IMR-90 (cell line): ENCODE data around the gene CHRM4. TPM values are rescaled to one million over a fixed set of nuclear protein-coding genes. Genes with fewer than 3 reads are reported as not detected.
A peak's percentile ranks its signal among the peaks of the same experiment; 100 is the strongest.

Experiments
- ATAC-seq: fragments of 200-7000 bp; cut with Tn5 transposase; 2 replicates; pipeline ENCODE4 v1.9.1; 2020; ENCODE audit warnings: low read depth, mild to moderate bottlenecking, moderate library complexity
- BruUV-seq: library from RNA; stranded (reverse); fragments of 400-500 nt; replicated peaks from 2 replicates; lab custom pipeline; 2021; lab: Mats Ljungman, UMichigan
- CTCF ChIA-PET: fragments of 300-600 bp; formaldehyde crosslinking; extraction: SDS; loops from one replicate; lab custom pipeline; 2021; ENCODE audit warnings: antibody characterized with exemption; lab: Yijun Ruan, JAX
- POLR2A ChIA-PET: fragments of 300-600 bp; sonication (Branson Sonifier 250); formaldehyde crosslinking; loops from one replicate; lab custom pipeline; 2022; ENCODE audit warnings: antibody characterized with exemption; ENCODE audit not compliant: unreplicated experiment; lab: Charles Lee
- DNase-seq: peaks from one replicate; pipeline ENCODE4 v3.0.0; 2013
- H2AFZ ChIP-seq: replicated peaks from 2 replicates; pipeline ENCODE3; 2013; ENCODE audit warnings: low read length, mild to moderate bottlenecking; ENCODE audit not compliant: poor library complexity
- H2AK5ac ChIP-seq: 2 replicates; pipeline ENCODE4 v1.6.1; 2013; ENCODE audit warnings: low read depth, low read length, inconsistent platforms
- H2AK9ac ChIP-seq: replicated peaks from 2 replicates; pipeline ENCODE3; 2013; ENCODE audit warnings: mild to moderate bottlenecking, low read depth, low read length, moderate library complexity; ENCODE audit not compliant: poor library complexity
- H2BK120ac ChIP-seq: 2 replicates; pipeline ENCODE4 v1.6.1; 2013; ENCODE audit warnings: low read depth, low read length, inconsistent platforms
- H2BK15ac ChIP-seq: 3 replicates; pipeline ENCODE4 v1.6.1; 2013; ENCODE audit warnings: low read depth, low read length, inconsistent platforms
- H2BK20ac ChIP-seq: 2 replicates; pipeline ENCODE4 v1.6.1; 2013; ENCODE audit warnings: low read depth, mild to moderate bottlenecking, inconsistent platforms, low read length, moderate library complexity
- H2BK5ac ChIP-seq: 2 replicates; pipeline ENCODE4 v1.6.1; 2013; ENCODE audit warnings: mild to moderate bottlenecking, low read depth, low read length, inconsistent platforms; ENCODE audit not compliant: poor library complexity, severe bottlenecking
- H3K14ac ChIP-seq: replicated peaks from 2 replicates; pipeline ENCODE4 v1.6.1; 2013; ENCODE audit warnings: low read depth, low read length, inconsistent platforms
- H3K18ac ChIP-seq: 2 replicates; pipeline ENCODE4 v1.6.1; 2013; ENCODE audit warnings: low read depth, low read length, control low read depth
- H3K23ac ChIP-seq: 2 replicates; pipeline ENCODE4 v1.6.1; 2013; ENCODE audit warnings: low read depth, low read length, inconsistent platforms
- H3K27ac ChIP-seq: 2 replicates; pipeline ENCODE4 v1.5.1; 2013; ENCODE audit warnings: mild to moderate bottlenecking, control low read depth, low read length; ENCODE audit not compliant: insufficient read depth
- H3K27me3 ChIP-seq: 2 replicates; pipeline ENCODE4 v1.6.1; 2013; ENCODE audit warnings: low read length; ENCODE audit not compliant: control insufficient read depth, insufficient read depth
- H3K36me3 ChIP-seq: 2 replicates; pipeline ENCODE4 v1.6.1; 2013; ENCODE audit warnings: low read length, mixed read lengths; ENCODE audit not compliant: control insufficient read depth, insufficient read depth
- H3K4ac ChIP-seq: 2 replicates; pipeline ENCODE4 v1.6.1; 2013; ENCODE audit warnings: low read depth, low read length, inconsistent platforms
- H3K4me1 ChIP-seq: 2 replicates; pipeline ENCODE4 v1.6.1; 2013; ENCODE audit warnings: low read length, mixed read lengths; ENCODE audit not compliant: control insufficient read depth, insufficient read depth
- H3K4me2 ChIP-seq: 2 replicates; pipeline ENCODE4 v1.6.1; 2013; ENCODE audit warnings: low read depth, mild to moderate bottlenecking, control low read depth, low read length, moderate library complexity
- H3K4me3 ChIP-seq: 2 replicates; pipeline ENCODE4 v1.5.1; 2013; ENCODE audit warnings: low read depth, mild to moderate bottlenecking, control low read depth, low read length, moderate library complexity; ENCODE audit not compliant: insufficient read depth
- H3K56ac ChIP-seq: 2 replicates; pipeline ENCODE4 v1.6.1; 2013; ENCODE audit warnings: low read length, inconsistent platforms; ENCODE audit not compliant: insufficient read depth; ENCODE audit errors: extremely low read depth
- H3K79me1 ChIP-seq, 2 experiments: 2 replicates each; pipeline ENCODE4 v1.6.1; 2013; ENCODE audit warnings: low read length in 2 of 2, inconsistent platforms in 1 of 2, low read depth in 1 of 2
- H3K9ac ChIP-seq: 2 replicates; pipeline ENCODE4 v1.6.1; 2013; ENCODE audit warnings: low read depth, low read length, control low read depth
- H3K9me1 ChIP-seq: 2 replicates; pipeline ENCODE4 v1.6.1; 2013; ENCODE audit warnings: low read length, inconsistent platforms; ENCODE audit not compliant: insufficient read depth
- H3K9me3 ChIP-seq: 2 replicates; pipeline ENCODE4 v1.6.1; 2013; ENCODE audit warnings: low read length; ENCODE audit not compliant: control insufficient read depth, insufficient read depth
- H4K20me1 ChIP-seq: 2 replicates; pipeline ENCODE4 v1.6.1; 2013; ENCODE audit warnings: low read length, inconsistent platforms; ENCODE audit not compliant: insufficient read depth
- H4K5ac ChIP-seq: 2 replicates; pipeline ENCODE4 v1.6.1; 2013; ENCODE audit warnings: mild to moderate bottlenecking, low read depth, low read length, control low read depth
- H4K8ac ChIP-seq, 2 experiments: 2 replicates each; pipeline ENCODE4 v1.6.1; 2013; ENCODE audit warnings: low read depth in 2 of 2, low read length in 2 of 2, control low read depth in 1 of 2, inconsistent platforms in 1 of 2
- H4K91ac ChIP-seq: 2 replicates; pipeline ENCODE4 v1.6.1; 2013; ENCODE audit warnings: low read depth, low read length, inconsistent platforms; ENCODE audit not compliant: insufficient read depth
- BHLHE40 ChIP-seq: fragments of 150-350 bp; IDR thresholded peaks from 2 replicates; pipeline ENCODE4 v1.6.1; 2016; ENCODE audit warnings: mild to moderate bottlenecking, low read depth, low read length
- CEBPB ChIP-seq: IDR thresholded peaks from 2 replicates; pipeline ENCODE4 v1.6.1; 2012; ENCODE audit warnings: low read depth, low read length, improper control_type of control experiment
- CHD1 ChIP-seq: IDR thresholded peaks from 2 replicates; pipeline ENCODE4 v1.6.1; 2012; ENCODE audit warnings: low read depth, low read length, improper control_type of control experiment
- ELK1 ChIP-seq: fragments of 150-350 bp; IDR thresholded peaks from 2 replicates; pipeline ENCODE4 v1.6.1; 2016; ENCODE audit warnings: low read depth, mild to moderate bottlenecking, low read length, moderate library complexity, borderline replicate concordance
- FOS ChIP-seq: fragments of 150-350 bp; IDR thresholded peaks from 2 replicates; pipeline ENCODE4 v1.6.1; 2016; ENCODE audit warnings: low read depth, low read length
- MAFK ChIP-seq: IDR thresholded peaks from 2 replicates; pipeline ENCODE4 v1.6.1; 2012; ENCODE audit warnings: low read depth, low read length, improper control_type of control experiment
- MAZ ChIP-seq: IDR thresholded peaks from 2 replicates; pipeline ENCODE4 v1.6.1; 2012; ENCODE audit warnings: low read depth, mild to moderate bottlenecking, low read length, improper control_type of control experiment, moderate library complexity, borderline replicate concordance
- MXI1 ChIP-seq: IDR thresholded peaks from 2 replicates; pipeline ENCODE4 v1.6.1; 2012; ENCODE audit warnings: low read depth, mild to moderate bottlenecking, low read length, moderate library complexity, borderline replicate concordance
- NFE2L2 ChIP-seq: fragments of 150-350 bp; IDR thresholded peaks from 2 replicates; pipeline ENCODE4 v1.6.1; 2016; ENCODE audit warnings: low read depth, mild to moderate bottlenecking, low read length
- POLR2A ChIP-seq: IDR thresholded peaks from 2 replicates; pipeline ENCODE4 v1.6.1; 2012; ENCODE audit warnings: mild to moderate bottlenecking, low read depth, low read length
- RAD21 ChIP-seq: IDR thresholded peaks from 2 replicates; pipeline ENCODE4 v1.6.1; 2012; ENCODE audit warnings: low read length, improper control_type of control experiment
- RCOR1 ChIP-seq: IDR thresholded peaks from 2 replicates; pipeline ENCODE4 v1.6.1; 2012; ENCODE audit warnings: mild to moderate bottlenecking, low read length, improper control_type of control experiment; ENCODE audit not compliant: insufficient replicate concordance
- RFX5 ChIP-seq: IDR thresholded peaks from 2 replicates; pipeline ENCODE4 v1.8.0; 2012; ENCODE audit warnings: low read depth, mild to moderate bottlenecking, low read length, moderate library complexity
- SMC3 ChIP-seq: fragments of 150-350 bp; IDR thresholded peaks from 2 replicates; pipeline ENCODE4 v1.6.1; 2016; ENCODE audit warnings: low read depth, mild to moderate bottlenecking, antibody characterized with exemption, low read length, moderate library complexity
- whole genome bisulfite sequencing, 2 experiments: methylation state at CpG; one replicate each; pipeline versions ENCODE4 v1.1.5 to v1.1.7; 2013; ENCODE audit warnings: missing lambda C conversion rate in 2 of 2; ENCODE audit not compliant: insufficient read length in 1 of 2; ENCODE audit errors: extremely low coverage in 2 of 2; 5-methylcytosine and 5-hydroxymethylcytosine counted together
- dilution Hi-C: fragments of 300-500 bp; cut with HindIII; formaldehyde crosslinking; loops from one replicate; pipeline ENCODE4 v1.14.3; 2018; ENCODE audit warnings: low sequenced_read_pairs; ENCODE audit not compliant: unreplicated experiment
- in situ Hi-C: fragments of 300-500 bp; cut with MboI; formaldehyde crosslinking; loops from 3 replicates; pipeline ENCODE4 v1.14.3; 2019; ENCODE audit warnings: low sequenced_read_pairs, inconsistent platforms, mixed read lengths
- intact Hi-C: fragments of 100-400 bp; cut with micrococcal nuclease; formaldehyde crosslinking; loops from 2 replicates; pipeline ENCODE4 v1.10.0; 2022
- polyA plus RNA-seq, 3 experiments: library from polyadenylated mRNA; depleted of rRNA; stranded (reverse); fragments of >200 nt; gene quantifications; 2 replicates each; pipeline ENCODE4 v1.2.3, GENCODE V29; 2012; ENCODE audit warnings: low replicate concordance in 1 of 3
- total RNA-seq: library from RNA; depleted of rRNA; stranded (reverse); fragments of >200 nt; gene quantifications from 2 replicates; pipeline ENCODE4 v1.2.3, GENCODE V29; 2012
- TF ChIP-seq, protein P1 (sequence below): fragments of 150-350 bp; IDR thresholded peaks from 2 replicates; pipeline ENCODE4 v1.6.1; 2017; ENCODE audit warnings: mild to moderate bottlenecking, antibody characterized with exemption, low read length, low read depth
- TF ChIP-seq, protein P2 (sequence below): conservative IDR thresholded peaks from 2 replicates; pipeline ENCODE4 v1.5.1; 2012; ENCODE audit warnings: mild to moderate bottlenecking, low read depth, low read length, improper control_type of control experiment

CHRM4 gene
- total and polyA plus RNA-seq, 2 of the 4 experiments (the other 2 are of a cell fraction): 0.09 to 0.18 TPM

GRCh38 chr11:46345131-46345597 lies 46.4 kb downstream of the CHRM4 start:
- H3K18ac ChIP-seq: no peak overlapping the region
- peaks cover 11% of the 10 kb centered on the region; the same call in 1 of the 2 replicates for H3K27me3 ChIP-seq
- in situ Hi-C loops: no loop called here
- H3K9ac ChIP-seq: no peak overlapping the region
- H3K4me3 ChIP-seq: no peak overlapping the region
- no peak overlapping the region for H3K14ac ChIP-seq
- no peak overlapping the region for H2AK9ac ChIP-seq
- H4K91ac ChIP-seq: no peak overlapping the region
- H2BK20ac ChIP-seq: no peak overlapping the region
- no peak overlapping the region for H4K8ac ChIP-seq
- ATAC-seq (no peak), DNase-seq (no peak)
- no TSS peak for BruUV-seq
- H3K9me3 ChIP-seq: no peaks in the 10 kb centered on the region
- H3K4me1 ChIP-seq: peaks cover 15% of the 10 kb centered on the region
- H2AFZ ChIP-seq: peak overlapping the region; percentile 74
- no peak overlapping the region for H3K23ac ChIP-seq
- H3K79me1 ChIP-seq: peaks cover 18 to 30% of the 10 kb centered on the region in 2 experiments
- no peak overlapping the region for H2BK120ac ChIP-seq
- H4K5ac ChIP-seq: no peak overlapping the region
- H2AK5ac ChIP-seq: no peak overlapping the region
- no peak overlapping the region for H2BK5ac ChIP-seq
- H3K56ac ChIP-seq: no peak overlapping the region
- 57% methylated on average over 8 of the region's 20 CpGs; no CpG with 5 or more reads in 1 of the 2 experiments for WGBS, 2 experiments
- H3K36me3 ChIP-seq: no peaks in the 10 kb centered on the region
- H3K4me2 ChIP-seq: no peak overlapping the region
- TF ChIP-seq RCOR1 (no peak), POLR2A (no peak), CEBPB (no peak), CHD1 (no peak), ELK1 (no peak), RFX5 (no peak), FOS (no peak), SMC3 (no peak), NFE2L2 (no peak), MAZ (no peak), MAFK (no peak), BHLHE40 (no peak), MXI1 (no peak), RAD21 (no peak)
- TF ChIP-seq, protein P1, sequence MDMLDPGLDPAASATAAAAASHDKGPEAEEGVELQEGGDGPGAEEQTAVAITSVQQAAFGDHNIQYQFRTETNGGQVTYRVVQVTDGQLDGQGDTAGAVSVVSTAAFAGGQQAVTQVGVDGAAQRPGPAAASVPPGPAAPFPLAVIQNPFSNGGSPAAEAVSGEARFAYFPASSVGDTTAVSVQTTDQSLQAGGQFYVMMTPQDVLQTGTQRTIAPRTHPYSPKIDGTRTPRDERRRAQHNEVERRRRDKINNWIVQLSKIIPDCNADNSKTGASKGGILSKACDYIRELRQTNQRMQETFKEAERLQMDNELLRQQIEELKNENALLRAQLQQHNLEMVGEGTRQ: no peak
- TF ChIP-seq, protein P2, sequence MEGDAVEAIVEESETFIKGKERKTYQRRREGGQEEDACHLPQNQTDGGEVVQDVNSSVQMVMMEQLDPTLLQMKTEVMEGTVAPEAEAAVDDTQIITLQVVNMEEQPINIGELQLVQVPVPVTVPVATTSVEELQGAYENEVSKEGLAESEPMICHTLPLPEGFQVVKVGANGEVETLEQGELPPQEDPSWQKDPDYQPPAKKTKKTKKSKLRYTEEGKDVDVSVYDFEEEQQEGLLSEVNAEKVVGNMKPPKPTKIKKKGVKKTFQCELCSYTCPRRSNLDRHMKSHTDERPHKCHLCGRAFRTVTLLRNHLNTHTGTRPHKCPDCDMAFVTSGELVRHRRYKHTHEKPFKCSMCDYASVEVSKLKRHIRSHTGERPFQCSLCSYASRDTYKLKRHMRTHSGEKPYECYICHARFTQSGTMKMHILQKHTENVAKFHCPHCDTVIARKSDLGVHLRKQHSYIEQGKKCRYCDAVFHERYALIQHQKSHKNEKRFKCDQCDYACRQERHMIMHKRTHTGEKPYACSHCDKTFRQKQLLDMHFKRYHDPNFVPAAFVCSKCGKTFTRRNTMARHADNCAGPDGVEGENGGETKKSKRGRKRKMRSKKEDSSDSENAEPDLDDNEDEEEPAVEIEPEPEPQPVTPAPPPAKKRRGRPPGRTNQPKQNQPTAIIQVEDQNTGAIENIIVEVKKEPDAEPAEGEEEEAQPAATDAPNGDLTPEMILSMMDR: no peak
- ChIA-PET POLR2A (no interaction called here), CTCF (no interaction called here)
- peaks cover 14% of the 10 kb centered on the region for H4K20me1 ChIP-seq
- no peak overlapping the region; the same call in 2 of the 3 replicates for H2BK15ac ChIP-seq
- H3K27ac ChIP-seq: no peak overlapping the region
- dilution Hi-C loops: no loop called here
- H3K4ac ChIP-seq: no peak overlapping the region
- H3K9me1 ChIP-seq: peaks cover 9% of the 10 kb centered on the region
- intact Hi-C loops: no loop called here
